OCI-M2 (cell line): ENCODE results near the gene CAMKMT.

ENCODE experiments used
- DNase-seq: peaks from one replicate; lab custom pipeline; 2025; ENCODE audit not compliant: unreplicated experiment; lab: John Stamatoyannopoulos, UW

The CAMKMT gene

DNA sequence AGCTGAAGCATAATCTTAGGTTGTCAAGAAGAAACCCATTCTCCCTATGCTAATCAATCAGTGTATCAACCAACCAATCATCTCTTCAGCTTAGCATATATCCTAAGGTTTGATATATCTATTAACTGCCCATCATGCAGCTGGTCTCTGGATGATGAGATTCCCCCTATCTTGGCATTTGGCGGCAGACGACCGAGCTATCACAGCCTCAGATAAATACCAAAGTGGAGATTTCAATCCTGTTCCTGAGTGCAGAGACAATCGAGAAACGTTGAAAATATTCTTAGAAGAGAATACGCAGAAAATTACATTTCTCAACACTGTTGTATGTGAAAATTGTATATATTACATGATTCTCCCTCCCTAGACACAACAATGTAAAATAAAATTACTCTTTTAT lies 320.7 kb downstream of the CAMKMT start:
- no peak for DNase-seq

DNA sequence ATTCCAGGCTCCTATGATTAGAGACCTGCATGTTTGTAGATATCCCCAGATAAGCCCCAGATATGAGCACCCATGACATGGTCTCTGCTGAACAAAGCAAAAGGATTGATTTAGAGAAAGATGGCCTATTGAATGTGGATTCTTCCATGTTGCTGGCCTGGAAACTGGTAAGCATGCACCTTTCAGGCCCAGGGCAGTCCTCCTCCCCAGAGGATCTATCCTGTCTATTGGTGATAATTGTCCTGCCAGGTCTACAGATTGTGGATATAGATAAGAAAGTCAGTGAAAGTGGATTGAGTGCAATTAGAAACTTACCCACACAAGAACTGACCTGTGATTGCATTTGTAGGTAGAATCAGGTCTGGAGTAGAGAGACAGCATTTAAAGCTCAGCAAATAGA lies 322.8 kb downstream of the CAMKMT start:
- no peak for DNase-seq

DNA sequence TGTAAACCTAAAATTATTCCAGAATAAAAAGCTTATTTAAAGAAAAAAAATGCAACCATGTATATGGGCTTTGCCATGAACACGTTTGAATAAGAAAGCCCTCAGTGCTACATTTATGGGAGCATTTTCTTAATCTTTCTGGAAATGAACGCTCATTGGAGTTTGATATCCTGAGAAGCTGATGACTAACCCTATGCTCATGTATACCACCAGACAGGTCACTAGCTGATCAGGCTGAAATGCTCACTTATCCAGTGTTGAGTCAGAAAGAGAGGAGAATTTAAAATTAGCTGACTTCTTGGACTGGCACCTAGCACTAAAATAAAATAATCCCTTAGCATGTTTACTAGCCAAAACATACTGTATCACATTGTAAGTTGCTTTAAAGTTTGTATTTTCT lies 324.8 kb downstream of the CAMKMT start:
- no peak for DNase-seq

DNA sequence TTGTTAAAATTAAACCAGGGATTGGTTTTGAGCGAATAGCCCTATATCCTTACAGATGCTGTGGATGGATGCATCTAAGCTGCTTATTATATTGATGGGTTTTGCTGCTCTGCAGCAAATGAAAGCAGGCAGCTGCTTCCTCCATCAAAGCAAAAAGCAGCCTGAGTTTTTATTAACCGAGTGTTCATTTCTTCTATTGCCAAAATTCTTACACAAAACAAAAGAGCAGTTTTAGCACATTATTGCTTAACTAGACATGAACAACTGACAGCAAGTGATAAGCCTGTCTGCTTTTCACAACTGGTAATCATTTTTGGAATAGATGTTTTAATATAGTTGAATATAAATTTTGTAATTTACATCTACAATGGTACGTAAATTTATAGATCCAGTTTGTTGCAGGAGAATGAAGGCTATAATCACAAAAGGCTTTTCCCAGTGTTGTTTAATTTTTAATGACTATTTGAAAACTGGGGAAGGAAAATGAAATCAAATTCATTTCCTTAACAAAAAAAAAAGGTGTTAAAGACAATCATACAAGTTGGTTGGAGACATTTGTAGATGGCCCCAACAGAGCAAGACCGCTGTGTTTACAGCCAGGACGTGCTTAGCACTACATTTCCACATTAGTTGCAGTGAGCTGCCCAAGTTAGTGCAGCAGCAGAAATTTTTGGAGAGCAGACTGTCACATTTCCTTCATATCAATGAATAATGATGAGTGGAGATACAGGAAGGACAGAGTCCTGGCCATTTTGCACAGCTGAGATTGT lies 326.1 kb downstream of the CAMKMT start:
- DNase-seq, result no peak

DNA sequence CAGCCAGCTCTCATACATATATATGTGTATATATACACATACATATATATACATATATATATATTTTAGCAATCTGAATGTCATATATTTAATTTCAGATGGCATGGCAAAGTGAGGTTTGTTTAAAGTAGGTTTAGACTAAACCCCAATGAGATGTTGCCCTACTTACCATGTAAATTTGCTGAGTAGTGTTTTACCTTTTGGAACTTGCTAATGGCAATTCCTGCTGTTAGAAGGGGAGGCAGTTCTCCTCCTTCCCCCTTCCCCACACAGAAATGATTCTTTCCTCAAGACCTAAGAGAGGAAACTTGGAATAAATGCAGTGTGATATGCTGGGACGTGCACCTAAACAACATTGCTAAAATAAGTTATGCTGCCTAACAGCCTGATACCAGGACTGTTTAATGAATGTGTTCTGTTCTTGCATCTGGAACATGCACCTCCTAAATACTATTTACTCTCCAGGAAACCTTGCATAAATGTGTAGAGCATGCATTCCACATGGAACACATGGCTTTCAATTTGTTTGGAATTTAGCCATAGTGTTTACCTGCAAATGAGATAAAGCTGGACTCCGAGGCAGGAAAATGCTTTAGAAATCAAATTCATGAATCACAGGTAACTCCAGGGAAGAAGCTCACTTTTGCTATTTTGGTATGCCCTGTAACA lies 326.8 kb downstream of the CAMKMT start:
- DNase-seq, result no peak

DNA sequence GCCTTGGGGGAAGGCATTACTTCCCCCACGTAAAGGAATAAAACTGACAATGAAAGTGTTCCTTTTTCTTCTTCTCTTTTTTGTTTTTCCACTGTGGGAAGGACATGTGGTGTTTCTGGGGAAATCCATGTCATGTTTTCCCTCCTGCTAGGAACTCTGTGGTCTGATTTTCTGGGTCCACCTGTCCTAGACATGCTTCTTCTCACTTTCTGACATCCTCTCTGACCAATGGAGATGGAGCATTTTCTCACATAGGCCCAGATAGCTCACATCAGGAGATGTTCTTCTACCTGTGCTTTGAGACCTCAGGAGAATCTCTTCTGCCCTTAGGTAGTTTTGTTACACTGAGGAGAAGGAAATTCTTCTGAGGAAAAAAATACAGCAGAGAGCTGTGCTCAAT lies 327.8 kb downstream of the CAMKMT start:
- no peak for DNase-seq

DNA sequence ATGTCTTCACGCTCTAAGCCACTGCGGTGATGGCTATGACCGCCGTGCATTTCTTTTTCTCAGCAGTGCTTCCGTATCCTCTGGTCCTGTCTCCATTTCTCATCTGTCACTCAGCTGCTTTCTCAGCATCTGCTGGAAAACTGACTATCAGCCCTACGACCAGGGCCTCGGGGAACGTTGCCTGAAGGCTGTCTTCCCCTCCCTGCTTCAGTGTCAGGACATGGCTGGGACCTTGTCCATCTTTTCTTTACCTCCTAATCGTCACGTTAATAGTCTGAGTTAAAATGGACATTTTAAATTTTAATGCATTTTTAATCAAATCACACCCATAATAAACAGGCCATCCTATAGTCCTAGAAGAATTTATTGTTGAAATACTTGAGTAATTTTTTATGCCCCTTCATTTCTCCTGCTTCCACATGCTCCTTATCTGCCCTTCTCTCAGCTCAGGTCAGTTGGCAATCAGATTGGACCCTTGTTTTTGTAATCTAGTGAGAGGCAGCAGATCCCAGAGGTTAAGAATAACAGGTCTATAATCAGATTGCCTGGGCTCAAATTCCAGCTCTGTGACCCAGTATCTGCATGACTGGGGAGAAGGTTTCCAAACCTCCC lies 329.5 kb downstream of the CAMKMT start:
- no peak for DNase-seq

DNA sequence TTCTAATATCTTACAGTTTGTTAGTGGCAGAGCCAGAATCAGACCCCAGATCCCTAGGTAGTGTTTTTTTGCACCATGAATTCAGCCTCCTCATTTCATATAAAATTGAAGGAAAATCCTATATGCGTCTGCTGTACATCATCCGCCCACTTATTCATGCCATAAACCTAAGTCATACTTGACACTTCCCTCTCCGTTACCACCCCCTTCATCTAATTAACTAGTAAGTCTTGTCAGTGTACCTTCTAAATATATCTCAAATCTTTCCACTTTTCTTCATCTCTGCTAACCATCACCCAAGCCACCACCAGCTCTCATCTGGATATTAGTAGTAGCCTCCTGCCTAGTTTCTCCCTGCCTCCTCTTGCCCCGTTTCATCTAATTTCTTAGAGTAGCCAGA lies 331.1 kb downstream of the CAMKMT start:
- no peak for DNase-seq

DNA sequence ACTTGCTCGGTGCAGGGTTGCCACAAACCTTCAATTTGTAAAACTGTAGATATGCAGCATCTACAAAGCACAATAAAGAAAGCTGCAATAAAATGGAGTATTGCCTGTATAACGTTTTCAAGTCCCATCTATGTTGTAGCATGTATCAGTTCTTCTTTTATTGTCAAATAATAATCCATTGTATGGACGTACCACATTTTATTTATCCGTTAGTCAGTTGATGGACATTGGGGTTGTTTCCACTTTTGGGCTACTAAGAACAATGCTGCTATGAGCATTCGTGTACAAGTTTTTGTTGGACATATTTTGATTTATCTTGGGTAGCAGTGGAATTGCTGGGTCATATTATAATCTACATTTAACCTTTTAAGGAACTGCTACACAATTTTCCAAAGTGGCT lies 339.1 kb downstream of the CAMKMT start:
- no peak for DNase-seq

DNA sequence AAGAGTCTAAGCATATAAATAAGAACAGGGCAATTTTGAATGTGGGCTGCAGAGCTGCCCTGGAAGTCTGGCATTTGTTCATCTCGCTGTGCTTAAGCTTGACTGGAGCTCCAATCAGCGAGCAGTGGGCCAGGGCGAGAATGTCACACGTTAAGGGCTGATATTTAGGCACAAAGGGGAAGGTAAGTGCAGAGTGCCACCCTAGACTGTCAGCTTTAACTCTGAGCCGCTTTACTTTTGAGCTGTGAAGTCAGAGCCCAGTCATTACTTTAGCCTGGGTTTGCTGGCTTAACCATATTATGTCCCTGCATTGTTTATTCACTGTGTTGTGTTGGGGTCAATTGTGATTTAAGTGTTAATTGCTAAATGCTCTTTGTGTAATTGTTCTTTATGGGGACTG lies 343.6 kb downstream of the CAMKMT start:
- DNase-seq, result no peak

DNA sequence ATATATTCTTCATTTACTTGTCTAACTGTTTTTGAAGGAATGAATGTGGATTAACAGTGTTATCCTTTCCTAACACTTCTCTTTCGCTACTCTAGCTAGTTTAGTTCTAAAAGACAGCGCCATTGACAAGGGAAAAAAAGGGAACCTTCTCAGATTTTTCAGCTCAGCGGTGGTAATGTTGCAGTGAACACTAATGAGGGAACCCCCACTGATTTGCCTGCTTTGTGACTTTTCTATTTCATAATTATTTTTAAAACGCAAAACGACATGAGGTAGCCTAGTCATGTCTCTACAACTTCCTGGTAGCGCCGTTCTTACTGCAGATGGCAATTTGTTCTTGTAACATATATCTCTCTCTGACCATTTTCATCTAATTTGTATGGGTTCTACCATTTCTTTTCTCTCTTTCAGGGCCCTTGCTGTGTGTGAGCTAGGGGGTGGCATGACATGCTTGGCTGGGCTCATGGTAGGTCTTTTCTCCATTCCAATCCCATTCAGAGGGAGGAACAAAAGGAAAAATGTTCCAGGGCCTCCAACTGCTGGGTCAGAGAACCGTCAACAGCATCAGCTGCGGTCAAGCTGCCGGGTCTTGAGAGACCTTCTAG lies 344.2 kb downstream of the CAMKMT start:
- DNase-seq, result no peak

DNA sequence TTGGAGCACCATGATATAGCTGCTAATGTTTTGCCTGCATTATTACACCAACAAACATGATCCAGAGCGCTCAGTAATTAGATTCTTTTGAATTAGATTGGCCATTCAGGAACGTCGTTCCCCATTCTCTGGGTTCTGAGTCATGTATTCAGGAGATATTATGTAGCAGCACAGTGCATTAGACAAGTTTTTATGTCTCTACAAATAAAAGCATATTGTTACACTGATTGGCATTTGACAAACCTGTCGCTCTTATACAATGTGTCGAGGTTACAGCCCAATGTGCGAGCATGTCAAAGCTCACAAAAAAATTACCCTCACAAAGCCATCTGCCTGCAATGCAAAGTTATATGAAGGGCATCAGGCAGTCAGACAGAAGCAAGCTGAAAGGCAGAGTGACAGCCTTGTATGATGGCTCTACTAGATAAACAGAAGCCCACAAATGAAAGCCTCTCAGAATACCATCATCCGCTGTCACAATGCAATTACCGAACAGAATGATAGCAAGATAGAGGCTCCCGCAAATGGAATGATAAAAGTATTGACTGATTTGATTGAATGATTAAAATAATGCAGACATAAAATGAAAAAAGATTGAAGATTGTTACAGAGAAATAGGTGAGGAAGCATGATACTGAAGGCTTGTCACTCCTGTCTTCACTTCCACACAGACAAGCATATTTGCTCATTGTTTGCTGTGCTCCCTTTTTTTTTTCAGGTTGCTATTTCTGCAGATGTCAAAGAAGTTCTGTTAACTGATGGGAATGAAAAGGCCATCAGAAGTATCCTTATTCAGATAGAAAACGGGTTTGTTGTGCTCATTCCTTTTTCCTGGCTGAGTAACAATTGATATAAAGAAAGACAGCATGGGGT lies 345.2 kb downstream of the CAMKMT start:
- DNase-seq, result no peak

DNA sequence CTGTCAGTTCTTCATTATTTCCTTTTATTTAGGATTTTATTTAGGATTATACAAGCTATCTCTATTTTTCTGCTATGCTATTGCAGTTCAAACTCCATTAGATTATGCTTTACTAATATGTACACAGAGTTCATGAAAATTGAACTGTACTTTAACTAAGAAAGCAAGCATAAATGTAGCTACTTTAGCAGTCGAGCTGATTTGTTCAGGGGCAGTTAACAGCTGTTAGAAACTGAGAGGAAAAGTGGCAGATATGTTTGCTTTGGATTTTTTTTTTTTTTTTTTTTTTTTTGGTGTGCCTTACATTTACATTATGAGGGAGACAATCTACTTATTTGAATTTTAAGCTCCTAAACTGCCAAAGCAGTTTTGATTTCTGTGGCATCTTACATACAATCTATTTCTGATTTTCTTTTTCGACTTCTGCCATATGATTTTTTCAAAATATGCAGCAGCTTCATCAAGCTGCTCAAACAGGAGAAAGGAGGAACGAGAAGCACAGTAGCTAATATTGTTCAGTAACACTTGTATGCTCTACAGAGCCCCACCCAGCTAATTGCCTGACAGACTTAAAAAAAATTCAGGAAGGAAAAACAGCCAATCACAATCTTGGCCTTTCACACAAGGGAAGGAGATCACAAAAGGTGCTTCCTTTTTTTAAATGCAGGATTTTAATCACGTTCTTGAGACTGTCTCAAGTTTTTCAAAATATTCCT lies 346.4 kb downstream of the CAMKMT start:
- DNase-seq, result no peak

DNA sequence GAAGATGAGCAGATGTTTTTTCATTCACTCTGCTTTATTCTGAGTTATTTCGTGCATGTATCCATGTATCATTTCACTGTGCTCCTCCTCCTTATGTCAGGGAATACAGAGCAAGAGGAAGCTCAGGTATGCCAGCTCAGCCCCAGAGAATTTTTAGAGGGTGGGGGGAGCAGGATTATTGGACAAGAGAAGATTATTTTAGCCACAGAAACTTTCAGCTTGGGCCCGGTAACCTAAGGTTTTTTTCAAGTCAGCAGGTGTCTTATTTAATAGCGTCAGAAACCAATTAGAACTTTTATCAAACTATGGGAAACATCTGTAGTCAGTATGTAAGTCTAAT lies 346.9 kb downstream of the CAMKMT start:
- DNase-seq, result no peak

DNA sequence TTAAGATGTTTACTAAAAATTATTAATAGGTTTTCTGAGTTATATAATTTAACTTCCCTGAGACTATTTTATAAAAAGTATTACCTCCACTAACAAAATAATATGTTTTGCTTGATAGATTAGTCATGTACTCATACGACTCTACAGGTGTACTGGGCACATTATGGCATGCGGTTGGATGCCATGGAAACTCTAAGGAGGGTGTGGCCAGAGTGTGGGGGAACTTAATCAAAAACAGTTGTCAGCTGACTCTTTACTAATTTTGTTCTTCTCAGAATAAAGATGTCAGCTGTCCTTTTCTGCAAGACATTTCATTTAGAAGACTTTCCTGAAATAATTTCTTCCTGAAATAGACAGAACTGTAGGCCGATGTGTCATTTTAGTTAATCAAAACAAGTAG lies 351.4 kb downstream of the CAMKMT start:
- no peak for DNase-seq

DNA sequence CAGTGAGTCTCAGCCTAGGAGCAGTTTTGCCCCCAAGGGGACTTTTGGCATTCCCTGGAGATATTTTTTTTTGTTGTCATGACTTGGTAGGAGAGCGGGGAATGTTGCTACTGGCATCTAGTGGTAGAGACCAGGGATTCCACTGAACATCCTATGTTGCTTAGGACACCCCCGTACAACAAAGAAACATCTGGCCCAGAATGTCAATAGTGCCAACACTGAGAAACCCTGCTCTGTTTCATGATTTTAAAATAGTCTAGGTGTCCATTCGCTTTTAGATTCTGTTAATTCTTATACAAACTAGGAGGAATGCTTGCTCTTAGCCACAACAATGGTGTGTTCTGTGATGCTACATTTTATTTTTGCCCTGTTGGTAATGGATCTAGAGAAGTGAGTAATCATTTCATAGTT lies 353.9 kb downstream of the CAMKMT start:
- DNase-seq, result no peak

DNA sequence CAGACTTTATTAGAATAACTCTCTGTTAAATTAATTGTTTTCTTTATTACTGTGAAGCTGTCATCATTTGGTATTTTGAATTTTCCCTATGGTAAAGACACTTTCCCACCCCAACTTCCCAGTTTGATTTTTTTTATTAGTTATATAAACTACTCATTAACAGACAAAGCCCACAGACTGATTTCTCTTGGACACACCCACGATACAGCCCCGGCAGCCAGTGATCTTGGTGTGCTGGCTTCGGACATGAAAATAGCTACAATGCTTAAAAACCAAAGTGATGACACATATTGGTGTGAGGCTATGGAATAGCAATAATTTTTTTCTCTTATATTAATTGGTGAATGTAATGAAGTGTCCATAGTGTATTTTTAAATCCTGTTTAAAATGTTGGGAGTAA lies 354.4 kb downstream of the CAMKMT start:
- no peak for DNase-seq

DNA sequence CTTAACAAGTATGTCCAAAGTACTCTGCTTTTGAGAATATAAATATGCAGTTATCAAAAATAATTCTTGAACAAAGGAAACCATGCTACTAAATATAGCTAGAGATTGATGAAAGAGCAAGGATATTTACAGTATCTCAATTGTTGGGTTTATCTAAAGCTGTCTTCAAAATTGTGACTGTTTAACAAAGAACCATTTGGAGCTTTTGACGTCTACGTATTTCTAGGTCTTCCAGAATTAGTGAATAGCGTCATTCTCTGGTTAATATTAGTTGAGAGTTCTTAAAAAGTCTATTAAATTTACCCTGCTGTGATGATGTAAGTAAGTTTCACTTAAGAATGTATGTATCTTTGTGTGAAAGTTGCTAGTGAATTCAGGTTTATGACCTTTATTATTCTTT lies 356.7 kb downstream of the CAMKMT start:
- DNase-seq, result no peak

DNA sequence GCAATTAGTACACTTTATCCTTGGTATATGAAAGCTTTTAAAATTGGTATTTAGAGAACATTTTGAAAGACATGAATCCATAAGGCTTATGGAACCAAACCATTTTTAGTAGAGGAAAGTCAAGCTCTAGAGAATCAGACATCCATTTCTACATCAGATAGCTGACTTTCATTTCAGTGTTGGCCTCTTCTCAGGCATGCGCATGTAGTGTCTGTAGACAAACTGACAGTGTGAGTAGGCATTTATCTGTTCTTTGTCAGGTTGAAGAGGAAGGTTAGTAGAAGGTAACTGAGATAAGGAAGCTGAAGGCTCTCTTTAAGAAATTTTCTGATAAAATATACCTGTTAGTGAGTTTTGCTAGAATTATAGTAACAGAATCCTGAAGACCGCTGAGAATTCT lies 357.8 kb downstream of the CAMKMT start:
- DNase-seq, result no peak

DNA sequence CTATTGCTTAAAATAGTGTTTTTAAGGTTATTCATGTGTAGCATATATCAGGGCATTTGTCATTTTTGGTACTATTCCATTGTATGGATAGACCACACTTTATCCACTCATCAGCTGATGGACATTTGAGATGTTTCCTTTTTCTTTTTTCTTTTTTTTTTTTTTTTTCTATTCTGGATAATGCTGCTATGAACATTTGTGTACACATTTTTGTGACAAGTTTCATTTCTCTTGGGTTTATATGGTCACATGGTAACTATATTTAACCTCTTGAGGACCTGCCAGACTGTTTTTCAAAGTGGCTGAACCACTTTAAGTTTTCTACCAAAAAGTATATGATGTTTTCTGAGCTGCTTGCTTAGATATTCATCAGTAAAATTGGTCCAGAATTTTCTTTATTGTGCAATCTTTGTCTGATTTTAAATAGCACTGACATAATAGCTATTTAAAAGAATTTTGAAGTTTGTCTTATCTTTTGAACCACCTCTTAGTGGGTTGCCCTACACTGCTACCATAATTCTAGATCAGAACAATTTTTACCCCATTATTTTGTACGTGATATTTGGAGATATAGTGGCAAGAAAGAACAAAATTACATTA lies 360.4 kb downstream of the CAMKMT start:
- no peak for DNase-seq
